ENCODE results near the gene ALG9.

- TF ChIP-seq POLR2AphosphoS5 (IDR thresholded peaks at IDR 0.05) (no peak), CTCF (IDR thresholded peaks at IDR 0.05 in 8 of 11, conservative IDR thresholded peaks at IDR 0.05 in 3 of 11) (no peak)
These were observed 19.3 kb downstream of the ALG9 start for GRCh38 chr11:111852103-111852502.

Measured in spleen (tissue), 7 donors.